T-cell (primary cell): ENCODE measurements around the gene PRKAG1. TPM values are rescaled to one million over a fixed set of nuclear protein-coding genes. Genes with fewer than 3 reads are reported as not detected.

ENCODE experiments used
- ATAC-seq, 4 experiments: fragments of 200-7000 bp in 3 of 4; fragments of 150-1000 bp in 1 of 4; cut with Tn5 transposase; replicated peaks in 1 of 4; 1 replicate in 3 of 4; 2 replicates in 1 of 4; pipeline ENCODE4 v1.10.0; 2021; ENCODE audit warnings: moderate library complexity in 3 of 4, mild to moderate bottlenecking in 2 of 4, moderate number of reproducible peaks in 1 of 4
- CTCF ChIA-PET, 2 donors: fragments of 300-600 bp; sonication (Branson Sonifier 250); formaldehyde crosslinking; loops; one replicate each; lab custom pipeline; 2022; ENCODE audit warnings: antibody characterized with exemption in 2 of 2; lab: Charles Lee
- POLR2A ChIA-PET, 2 donors: fragments of 300-600 bp; sonication (Branson Sonifier 250); formaldehyde crosslinking; loops; one replicate each; lab custom pipeline; 2022; ENCODE audit warnings: antibody characterized with exemption in 2 of 2; lab: Charles Lee
- DNase-seq, 35 experiments: peaks; one replicate each; pipeline versions ENCODE4 v3.0.0 to v3.0.0-alpha.2; 2013 to 2023
- H3K27ac ChIP-seq: one replicate; pipeline ENCODE4 v1.5.1; 2013; ENCODE audit warnings: low read length
- H3K27me3 ChIP-seq, 2 experiments: replicated peaks in 1 of 2; 1 replicate in 1 of 2; 2 replicates in 1 of 2; pipeline versions ENCODE4 v1.6.1 to v1.7.0; 2013; ENCODE audit warnings: low read length in 1 of 2, mixed read lengths in 1 of 2; ENCODE audit not compliant: control insufficient read depth in 2 of 2, insufficient read depth in 2 of 2; ENCODE audit errors: extremely low read depth in 1 of 2
- H3K36me3 ChIP-seq, 2 donors: 1 replicate in 1 of 2; 2 replicates in 1 of 2; pipeline versions ENCODE4 v1.6.1 to v1.7.0; 2013; ENCODE audit warnings: low read length in 1 of 2; ENCODE audit not compliant: control insufficient read depth in 2 of 2, insufficient read depth in 1 of 2; ENCODE audit errors: extremely low read depth in 1 of 2
- H3K4me1 ChIP-seq, 2 experiments: 1 replicate in 1 of 2; 2 replicates in 1 of 2; pipeline versions ENCODE4 v1.6.1 to v1.7.0; 2013; ENCODE audit warnings: low read length in 2 of 2, mixed read lengths in 1 of 2; ENCODE audit not compliant: insufficient read depth in 2 of 2, control insufficient read depth in 1 of 2; ENCODE audit errors: extremely low read depth in 1 of 2
- H3K4me3 ChIP-seq, 2 donors: 1 replicate in 1 of 2; 2 replicates in 1 of 2; pipeline versions ENCODE4 v1.5.1 to v1.7.0; 2013; ENCODE audit warnings: mild to moderate bottlenecking in 2 of 2, low read length in 1 of 2, moderate library complexity in 1 of 2; ENCODE audit not compliant: control insufficient read depth in 1 of 2; ENCODE audit errors: extremely low read depth in 1 of 2
- H3K9me3 ChIP-seq: 2 replicates; pipeline ENCODE4 v1.7.0; 2013
- H3K27ac Mint-ChIP-seq, 2 donors: one replicate each; pipeline ENCODE4 v1.8.0; 2020 to 2021; ENCODE audit warnings: mild to moderate bottlenecking in 2 of 2, mixed read lengths in 2 of 2
- H3K27me3 Mint-ChIP-seq, 2 donors: one replicate each; pipeline ENCODE4 v1.8.0; 2021 to 2022; ENCODE audit warnings: mixed read lengths in 2 of 2
- H3K36me3 Mint-ChIP-seq: one replicate; pipeline ENCODE4 v1.8.0; 2021; ENCODE audit warnings: mixed read lengths
- H3K4me1 Mint-ChIP-seq, 3 donors: one replicate each; pipeline ENCODE4 v1.8.0; 2020 to 2022; ENCODE audit warnings: mixed read lengths in 3 of 3, mild to moderate bottlenecking in 1 of 3
- H3K4me3 Mint-ChIP-seq, 3 donors: one replicate each; pipeline ENCODE4 v1.8.0; 2020 to 2022; ENCODE audit warnings: mild to moderate bottlenecking in 3 of 3, mixed read lengths in 3 of 3, moderate library complexity in 3 of 3
- H3K9me3 Mint-ChIP-seq, 3 donors: one replicate each; pipeline ENCODE4 v1.8.0; 2020 to 2022; ENCODE audit warnings: mixed read lengths in 3 of 3
- WGBS: methylation state at CpG from one replicate; pipeline ENCODE4 v1.1.5; 2013; ENCODE audit warnings: missing lambda C conversion rate; ENCODE audit not compliant: insufficient coverage; 5-methylcytosine and 5-hydroxymethylcytosine counted together
- total RNA-seq, 35 experiments: library from RNA in 6 of 35; stranded (reverse) in 6 of 35; fragments of 120-200 nt in 1 of 35; gene quantifications; one replicate each; pipeline versions ENCODE4 v1.2.1 to v1.2.4 and lab custom pipeline; 2013 to 2026

Gene PRKAG1
- total RNA-seq, 5 donors from 2014 or later (not counting 1 experiment from before 2014, with no cell fraction given), result 42.5 to 54.6 (median 48.3) TPM

GRCh38 chr12:49041036-49041880 is 22.7 kb upstream of the PRKAG1 start:
- Histone ChIP-seq H3K36me3 (peaks cover 49 to 98% of the 10 kb centered on the region in 2 donors), H3K27me3 (no peaks in the 10 kb centered on the region), H3K27ac (no peak overlapping the region), H3K4me3 (no peak overlapping the region), H3K9me3 (no peaks in the 10 kb centered on the region), H3K4me1 (peaks cover 0 to 9% of the 10 kb centered on the region in 2 experiments)
- ChIA-PET CTCF (no interaction called here), POLR2A (no interaction called here)
- Mint-ChIP-seq H3K27me3 (no peaks in the 10 kb centered on the region), H3K36me3 (peaks cover 48% of the 10 kb centered on the region), H3K9me3 (no peaks in the 10 kb centered on the region), H3K4me3 (no peak overlapping the region), H3K4me1 (peaks cover 4 to 19% (median 8%) of the 10 kb centered on the region in 3 donors), H3K27ac (no peak overlapping the region)
- WGBS, result 98% methylated on average over 23 of the region's 31 CpGs
- DNase-seq (no peak), ATAC-seq (no peak)

GRCh38 chr12:49040364-49040855 is 21.8 kb upstream of the PRKAG1 start:
- DNase-seq (no peak), ATAC-seq (no peak)
- peaks cover 45% of the 10 kb centered on the region for H3K36me3 Mint-ChIP-seq
- ChIA-PET CTCF (interaction anchor here in 1 of 2 donors (0.6 kb wide), 1 partner anchor 64 kb away, joined by 3 read pairs; no protein-coding TSS in a partner anchor), POLR2A (no interaction called here)
- no peaks in the 10 kb centered on the region for H3K9me3 ChIP-seq
- H3K4me1 ChIP-seq, result peaks cover 0 to 9% of the 10 kb centered on the region in 2 experiments
- H3K27ac ChIP-seq, result no peak overlapping the region
- 98% methylated on average over 11 of the region's 14 CpGs for WGBS
- no peak overlapping the region for H3K4me3 ChIP-seq
- no peaks in the 10 kb centered on the region for H3K27me3 Mint-ChIP-seq
- no peaks in the 10 kb centered on the region for H3K27me3 ChIP-seq
- H3K36me3 ChIP-seq, result peaks cover 45 to 89% of the 10 kb centered on the region in 2 donors
- peaks cover 4 to 19% (median 8%) of the 10 kb centered on the region in 3 donors for H3K4me1 Mint-ChIP-seq
- H3K9me3 Mint-ChIP-seq, result no peaks in the 10 kb centered on the region
- H3K4me3 Mint-ChIP-seq, result no peak overlapping the region
- H3K27ac Mint-ChIP-seq, result no peak overlapping the region

GRCh38 chr12:49039421-49040363 is 21.1 kb upstream of the PRKAG1 start:
- Mint-ChIP-seq H3K27me3 (no peaks in the 10 kb centered on the region), H3K4me3 (no peak overlapping the region), H3K36me3 (peaks cover 46% of the 10 kb centered on the region), H3K27ac (no peak overlapping the region), H3K9me3 (no peaks in the 10 kb centered on the region), H3K4me1 (peaks cover 4 to 18% (median 8%) of the 10 kb centered on the region in 3 donors)
- Histone ChIP-seq H3K36me3 (peaks cover 41 to 89% of the 10 kb centered on the region in 2 donors), H3K4me3 (no peak overlapping the region), H3K27ac (no peak overlapping the region), H3K9me3 (no peaks in the 10 kb centered on the region), H3K4me1 (peaks cover 0 to 9% of the 10 kb centered on the region in 2 experiments), H3K27me3 (no peaks in the 10 kb centered on the region)
- ChIA-PET POLR2A (interaction anchor here in 1 of 2 donors (0.6 kb wide), 1 partner anchor 39 kb away, joined by 10 read pairs; no protein-coding TSS in a partner anchor), CTCF (no interaction called here)
- 96% methylated on average over 24 of the region's 30 CpGs for WGBS
- no peak for DNase-seq
- ATAC-seq, result no peak

GRCh38 chr12:49038291-49038955 is 19.8 kb upstream of the PRKAG1 start:
- H3K4me1 ChIP-seq, result no peaks in the 10 kb centered on the region
- H3K4me1 Mint-ChIP-seq, result peaks cover 0 to 6% (median 0%) of the 10 kb centered on the region in 3 donors
- no peaks in the 10 kb centered on the region for H3K27me3 ChIP-seq
- H3K4me3 ChIP-seq, result no peak overlapping the region
- no peaks in the 10 kb centered on the region for H3K9me3 Mint-ChIP-seq
- peaks cover 40 to 89% of the 10 kb centered on the region in 2 donors for H3K36me3 ChIP-seq
- ChIA-PET CTCF (no interaction called here), POLR2A (no interaction called here)
- no peaks in the 10 kb centered on the region for H3K27me3 Mint-ChIP-seq
- H3K9me3 ChIP-seq, result no peaks in the 10 kb centered on the region
- WGBS, result 97% methylated on average over 18 of the region's 20 CpGs
- no peak for ATAC-seq
- H3K4me3 Mint-ChIP-seq, result no peak overlapping the region
- no peak overlapping the region for H3K27ac ChIP-seq
- H3K27ac Mint-ChIP-seq, result no peak overlapping the region
- no peak for DNase-seq
- peaks cover 44% of the 10 kb centered on the region for H3K36me3 Mint-ChIP-seq

- Histone ChIP-seq H3K36me3 (peaks cover 41 to 89% of the 10 kb centered on the region in 2 donors), H3K4me1 (no peaks in the 10 kb centered on the region), H3K4me3 (no peak overlapping the region), H3K27ac (no peak overlapping the region), H3K9me3 (no peaks in the 10 kb centered on the region), H3K27me3 (no peaks in the 10 kb centered on the region)
- Mint-ChIP-seq H3K27me3 (no peaks in the 10 kb centered on the region), H3K4me3 (no peak overlapping the region), H3K4me1 (peaks cover 0 to 6% (median 0%) of the 10 kb centered on the region in 3 donors), H3K27ac (no peak overlapping the region), H3K36me3 (peaks cover 40% of the 10 kb centered on the region), H3K9me3 (no peaks in the 10 kb centered on the region)
- 94% methylated on average over 6 of the region's 7 CpGs for WGBS
- ChIA-PET POLR2A (interaction anchor here in 1 of 2 donors (0.6 kb wide), 1 partner anchor 295 kb away, joined by 3 read pairs; no protein-coding TSS in a partner anchor), CTCF (no interaction called here)
- ATAC-seq, result no peak
- no peak for DNase-seq
Observed at GRCh38 chr12:49037947-49038237, 19.3 kb upstream of the PRKAG1 start.
